HEK293 (cell line): ENCODE data around the gene UBXN11.

Source experiments
- CTCF ChIA-PET: fragments of 350-600 bp; formaldehyde crosslinking; extraction: SDS; loops from one replicate; lab custom pipeline; 2021; ENCODE audit warnings: antibody characterized with exemption; lab: Yijun Ruan, JAX
- POLR2A ChIA-PET: fragments of 300-600 bp; formaldehyde crosslinking; extraction: SDS; loops from one replicate; lab custom pipeline; 2020; ENCODE audit warnings: antibody characterized with exemption, inconsistent platforms; lab: Yijun Ruan, JAX
- H3K27ac ChIP-seq: fragments of 200-500 bp; sonication (Bioruptor generic); 2 replicates; pipeline ENCODE4 v1.5.1; 2014; ENCODE audit warnings: low read depth, low read length, control low read depth, inconsistent platforms; ENCODE audit errors: extremely low read depth
- H3K36me3 ChIP-seq, 2 experiments: fragments of 200-500 bp in 1 of 2; sonication (Bioruptor generic) in 1 of 2; 1 replicate in 1 of 2; 2 replicates in 1 of 2; pipeline ENCODE4 v1.5.1; 2014 to 2017; ENCODE audit warnings: inconsistent platforms in 2 of 2, low read length in 2 of 2; ENCODE audit not compliant: control insufficient read depth in 2 of 2, insufficient read depth in 1 of 2
- H3K4me1 ChIP-seq: fragments of 200-500 bp; sonication (Bioruptor generic); 2 replicates; pipeline ENCODE4 v1.5.1; 2014; ENCODE audit warnings: mild to moderate bottlenecking, low read length, inconsistent platforms; ENCODE audit not compliant: control insufficient read depth, insufficient read depth
- H3K4me3 ChIP-seq: 2 replicates; pipeline ENCODE4 v1.5.1; 2011; ENCODE audit warnings: low read depth, mild to moderate bottlenecking, control low read depth, low read length, moderate library complexity
- H3K9me3 ChIP-seq: fragments of 200-500 bp; sonication (Bioruptor generic); 2 replicates; pipeline ENCODE4 v1.5.1; 2014; ENCODE audit warnings: low read depth, low read length, inconsistent platforms; ENCODE audit not compliant: control insufficient read depth, insufficient read depth
- EGR2 ChIP-seq: fragments of 450-650 bp; formaldehyde crosslinking; IDR thresholded peaks from 2 replicates; pipeline ENCODE4 v1.5.1; 2016; ENCODE audit warnings: low read depth, missing biosample characterization, missing genetic modification characterization
- HOXD13 ChIP-seq: sonication (generic); formaldehyde crosslinking; IDR thresholded peaks from 2 replicates; pipeline ENCODE4 v1.8.0; 2022; ENCODE audit warnings: missing genetic modification reagents, borderline replicate concordance
- KLF7 ChIP-seq: fragments of 450-650 bp; formaldehyde crosslinking; IDR thresholded peaks from 2 replicates; pipeline ENCODE4 v1.5.1; 2016; ENCODE audit warnings: missing biosample characterization, missing genetic modification characterization, borderline replicate concordance
- WT1 ChIP-seq: fragments of 450-650 bp; formaldehyde crosslinking; IDR thresholded peaks from 2 replicates; pipeline ENCODE4 v1.5.1; 2016; ENCODE audit warnings: missing biosample characterization, missing genetic modification characterization
- YY2 ChIP-seq: fragments of 450-650 bp; formaldehyde crosslinking; IDR thresholded peaks from 2 replicates; pipeline ENCODE4 v1.5.1; 2016; ENCODE audit warnings: missing biosample characterization, missing genetic modification characterization
- ZEB2 ChIP-seq: fragments of 450-650 bp; formaldehyde crosslinking; IDR thresholded peaks from 2 replicates; pipeline ENCODE4 v1.5.1; 2016; ENCODE audit warnings: missing biosample characterization, missing genetic modification characterization
- ZFHX2 ChIP-seq: fragments of 450-650 bp; formaldehyde crosslinking; conservative IDR thresholded peaks from 2 replicates; pipeline ENCODE4 v1.5.1; 2016; ENCODE audit warnings: missing biosample characterization, missing genetic modification characterization
- ZIC2 ChIP-seq: fragments of 450-650 bp; formaldehyde crosslinking; IDR thresholded peaks from 2 replicates; pipeline ENCODE4 v1.5.1; 2016; ENCODE audit warnings: missing biosample characterization, missing genetic modification characterization
- ZNF146 ChIP-seq: fragments of 450-650 bp; formaldehyde crosslinking; IDR thresholded peaks from 2 replicates; pipeline ENCODE4 v1.5.1; 2016; ENCODE audit warnings: missing biosample characterization, missing genetic modification characterization
- ZNF24 ChIP-seq: fragments of 450-650 bp; formaldehyde crosslinking; IDR thresholded peaks from 2 replicates; pipeline ENCODE4 v1.5.1; 2016; ENCODE audit warnings: missing biosample characterization, missing genetic modification characterization
- ZNF266 ChIP-seq: fragments of 450-650 bp; formaldehyde crosslinking; IDR thresholded peaks from 2 replicates; pipeline ENCODE4 v1.5.1; 2016; ENCODE audit warnings: missing biosample characterization, missing genetic modification characterization, low read depth
- ZNF292 ChIP-seq: fragments of 450-650 bp; formaldehyde crosslinking; IDR thresholded peaks from 2 replicates; pipeline ENCODE4 v1.5.1; 2016; ENCODE audit warnings: low read depth, missing biosample characterization, missing genetic modification characterization, borderline replicate concordance
- ZNF37A ChIP-seq: fragments of 450-650 bp; IDR thresholded peaks from 2 replicates; pipeline ENCODE4 v1.5.1; 2018; ENCODE audit warnings: missing biosample characterization, missing genetic modification characterization
- ZNF510 ChIP-seq: fragments of 450-650 bp; formaldehyde crosslinking; IDR thresholded peaks from 2 replicates; pipeline ENCODE4 v1.5.1; 2018; ENCODE audit warnings: mild to moderate bottlenecking, missing genetic modification characterization, missing biosample characterization; ENCODE audit not compliant: insufficient replicate concordance
- ZNF596 ChIP-seq: fragments of 450-650 bp; IDR thresholded peaks from 2 replicates; pipeline ENCODE4 v1.5.0; 2018; ENCODE audit warnings: missing biosample characterization, mild to moderate bottlenecking, missing genetic modification characterization, moderate library complexity
- ZSCAN23 ChIP-seq: fragments of 450-650 bp; formaldehyde crosslinking; IDR thresholded peaks from 2 replicates; pipeline ENCODE4 v1.5.1; 2016; ENCODE audit warnings: missing biosample characterization, missing genetic modification characterization
- TF ChIP-seq, protein P1 (sequence below): fragments of 450-650 bp; formaldehyde crosslinking; IDR thresholded peaks from 2 replicates; pipeline ENCODE4 v1.5.1; 2016; ENCODE audit warnings: missing biosample characterization, missing genetic modification characterization
- TF ChIP-seq, protein P2 (sequence below): fragments of 450-650 bp; formaldehyde crosslinking; IDR thresholded peaks from 2 replicates; pipeline ENCODE4 v1.5.1; 2016; ENCODE audit warnings: missing biosample characterization, missing genetic modification characterization
- TF ChIP-seq, protein P3 (sequence below): fragments of 450-650 bp; formaldehyde crosslinking; IDR thresholded peaks from 2 replicates; pipeline ENCODE4 v1.5.1; 2016; ENCODE audit warnings: missing biosample characterization, missing genetic modification characterization, borderline replicate concordance

The UBXN11 gene

DNA sequence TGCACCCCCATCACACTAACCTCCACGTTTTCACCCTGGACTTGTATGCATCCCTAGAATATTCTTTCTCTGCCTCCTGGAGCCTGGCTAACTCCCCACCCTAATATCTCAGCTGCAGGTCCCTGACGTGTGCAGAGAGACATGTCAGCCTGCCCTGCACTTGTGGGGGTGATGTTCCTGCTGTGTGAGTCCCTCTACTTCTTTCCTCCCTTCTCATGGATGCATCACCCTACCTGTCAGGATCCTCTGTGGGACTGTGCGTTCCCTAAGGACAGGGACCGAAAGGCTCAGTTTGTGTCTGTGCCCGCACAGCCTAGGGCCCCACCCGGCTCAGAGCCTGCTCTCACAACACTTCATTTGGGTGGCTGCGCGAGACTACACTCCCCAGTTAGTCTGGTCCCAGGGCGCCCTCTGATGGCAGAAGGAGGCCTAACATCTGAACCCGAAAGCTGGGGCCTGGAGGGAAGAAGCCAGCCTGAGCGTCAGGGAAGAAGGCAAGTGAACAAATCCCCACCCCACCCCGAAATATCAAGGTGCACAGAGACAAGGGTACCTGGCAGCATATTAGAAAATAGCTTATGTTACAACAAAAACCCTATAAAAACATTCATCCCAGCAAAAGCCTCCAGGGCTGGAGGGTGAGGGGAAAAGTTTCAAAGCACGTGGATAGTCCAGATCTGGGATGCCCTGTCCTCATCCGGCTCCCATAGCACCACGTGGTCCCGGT lies 15.0 kb upstream of the UBXN11 start (continued):
- TF ChIP-seq HOXD13 (CRISPR knock-in tag) (no peak), WT1 (tag by site-specific recombination) (no peak), ZNF146 (tag by site-specific recombination) (no peak)

DNA sequence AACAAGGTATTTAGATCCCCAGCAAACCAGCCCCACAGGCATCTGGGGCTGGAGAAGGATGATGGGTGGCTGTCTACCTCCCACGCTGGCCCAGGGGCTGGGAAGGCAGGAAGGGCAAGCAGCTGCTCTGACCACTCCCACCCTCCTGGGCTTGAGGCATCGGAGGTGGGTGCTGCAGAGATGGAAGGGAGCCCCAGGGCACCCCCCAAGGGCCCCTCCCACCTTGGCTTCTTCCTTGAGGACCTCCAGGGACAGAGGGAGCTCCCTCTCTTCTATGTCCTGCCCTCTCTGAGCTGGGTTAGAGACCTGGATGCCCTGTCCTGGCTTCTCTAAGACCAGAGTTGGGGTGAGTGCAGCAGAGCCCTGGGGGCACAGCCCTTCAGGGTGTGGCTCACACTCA lies 14.5 kb upstream of the UBXN11 start:
- ChIA-PET CTCF (interaction anchor here (0.6 to 11.1 kb wide), 24 partner anchors 9 to 1091 kb away, joined by 3 to 203 read pairs (median 5); partner anchors contain the start of genes CATSPER4, CEP85 and SH3BGRL3), POLR2A (interaction anchor here (2.5 to 3.0 kb wide), 2 partner anchors 36 to 41 kb away, joined by 6 to 10 read pairs; partner anchors contain the start of gene SH3BGRL3)
- no peak overlapping the region for H3K4me3 ChIP-seq
- no peaks in the 10 kb centered on the region for H3K4me1 ChIP-seq
- H3K36me3 ChIP-seq, result peaks cover 0 to 34% of the 10 kb centered on the region in 2 experiments; a peak in 2 of 3 replicates
- TF ChIP-seq ZNF37A (tag by site-specific recombination) (no peak), KLF7 (tag by site-specific recombination) (no peak), EGR2 (0 out of 2 replicates have a peak, but pooled peaks have one; percentile 14), ZNF510 (tag by site-specific recombination) (no peak), ZNF24 (tag by site-specific recombination) (no peak), ZEB2 (tag by site-specific recombination) (no peak), ZNF266 (tag by site-specific recombination) (no peak), ZFHX2 (0 out of 2 replicates have a peak, but pooled peaks have one; percentile 2), YY2 (no peak), ZIC2 (tag by site-specific recombination) (no peak), ZNF596 (no peak), ZNF292 (tag by site-specific recombination) (no peak), ZSCAN23 (no peak)
- TF ChIP-seq, protein P1, sequence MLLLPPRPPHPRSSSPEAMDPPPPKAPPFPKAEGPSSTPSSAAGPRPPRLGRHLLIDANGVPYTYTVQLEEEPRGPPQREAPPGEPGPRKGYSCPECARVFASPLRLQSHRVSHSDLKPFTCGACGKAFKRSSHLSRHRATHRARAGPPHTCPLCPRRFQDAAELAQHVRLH, result no peak
- TF ChIP-seq, protein P2, sequence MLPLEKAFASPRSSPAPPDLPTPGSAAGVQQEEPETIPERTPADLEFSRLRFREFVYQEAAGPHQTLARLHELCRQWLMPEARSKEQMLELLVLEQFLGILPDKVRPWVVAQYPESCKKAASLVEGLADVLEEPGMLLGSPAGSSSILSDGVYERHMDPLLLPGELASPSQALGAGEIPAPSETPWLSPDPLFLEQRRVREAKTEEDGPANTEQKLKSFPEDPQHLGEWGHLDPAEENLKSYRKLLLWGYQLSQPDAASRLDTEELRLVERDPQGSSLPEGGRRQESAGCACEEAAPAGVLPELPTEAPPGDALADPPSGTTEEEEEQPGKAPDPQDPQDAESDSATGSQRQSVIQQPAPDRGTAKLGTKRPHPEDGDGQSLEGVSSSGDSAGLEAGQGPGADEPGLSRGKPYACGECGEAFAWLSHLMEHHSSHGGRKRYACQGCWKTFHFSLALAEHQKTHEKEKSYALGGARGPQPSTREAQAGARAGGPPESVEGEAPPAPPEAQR (tag by site-specific recombination), result no peak
- TF ChIP-seq, protein P3, sequence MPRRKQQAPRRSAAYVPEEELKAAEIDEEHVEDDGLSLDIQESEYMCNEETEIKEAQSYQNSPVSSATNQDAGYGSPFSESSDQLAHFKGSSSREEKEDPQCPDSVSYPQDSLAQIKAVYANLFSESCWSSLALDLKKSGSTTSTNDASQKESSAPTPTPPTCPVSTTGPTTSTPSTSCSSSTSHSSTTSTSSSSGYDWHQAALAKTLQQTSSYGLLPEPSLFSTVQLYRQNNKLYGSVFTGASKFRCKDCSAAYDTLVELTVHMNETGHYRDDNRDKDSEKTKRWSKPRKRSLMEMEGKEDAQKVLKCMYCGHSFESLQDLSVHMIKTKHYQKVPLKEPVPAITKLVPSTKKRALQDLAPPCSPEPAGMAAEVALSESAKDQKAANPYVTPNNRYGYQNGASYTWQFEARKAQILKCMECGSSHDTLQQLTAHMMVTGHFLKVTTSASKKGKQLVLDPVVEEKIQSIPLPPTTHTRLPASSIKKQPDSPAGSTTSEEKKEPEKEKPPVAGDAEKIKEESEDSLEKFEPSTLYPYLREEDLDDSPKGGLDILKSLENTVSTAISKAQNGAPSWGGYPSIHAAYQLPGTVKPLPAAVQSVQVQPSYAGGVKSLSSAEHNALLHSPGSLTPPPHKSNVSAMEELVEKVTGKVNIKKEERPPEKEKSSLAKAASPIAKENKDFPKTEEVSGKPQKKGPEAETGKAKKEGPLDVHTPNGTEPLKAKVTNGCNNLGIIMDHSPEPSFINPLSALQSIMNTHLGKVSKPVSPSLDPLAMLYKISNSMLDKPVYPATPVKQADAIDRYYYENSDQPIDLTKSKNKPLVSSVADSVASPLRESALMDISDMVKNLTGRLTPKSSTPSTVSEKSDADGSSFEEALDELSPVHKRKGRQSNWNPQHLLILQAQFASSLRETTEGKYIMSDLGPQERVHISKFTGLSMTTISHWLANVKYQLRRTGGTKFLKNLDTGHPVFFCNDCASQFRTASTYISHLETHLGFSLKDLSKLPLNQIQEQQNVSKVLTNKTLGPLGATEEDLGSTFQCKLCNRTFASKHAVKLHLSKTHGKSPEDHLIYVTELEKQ (tag by site-specific recombination), result no peak
- H3K27ac ChIP-seq, result no peak overlapping the region
- H3K9me3 ChIP-seq, result no peaks in the 10 kb centered on the region
